Stimulated activated CD8-positive, alpha-beta memory T cell treated with anti-CD3 and anti-CD28 coated beads, Interleukin-15, amount 100 ng/mL, for 24 hours (primary cell): Measurements from ENCODE around the gene ZNF592.
"Not testable (repeated sequence)": the region's sequence is repeated elsewhere in the genome, so short reads cannot be mapped to it uniquely, and the experiment has no call there.

Source experiments
- DNase-seq: peaks from one replicate; pipeline ENCODE4 v3.0.0-alpha.2; 2020; ENCODE audit warnings: low read depth

ZNF592 gene

DNA sequence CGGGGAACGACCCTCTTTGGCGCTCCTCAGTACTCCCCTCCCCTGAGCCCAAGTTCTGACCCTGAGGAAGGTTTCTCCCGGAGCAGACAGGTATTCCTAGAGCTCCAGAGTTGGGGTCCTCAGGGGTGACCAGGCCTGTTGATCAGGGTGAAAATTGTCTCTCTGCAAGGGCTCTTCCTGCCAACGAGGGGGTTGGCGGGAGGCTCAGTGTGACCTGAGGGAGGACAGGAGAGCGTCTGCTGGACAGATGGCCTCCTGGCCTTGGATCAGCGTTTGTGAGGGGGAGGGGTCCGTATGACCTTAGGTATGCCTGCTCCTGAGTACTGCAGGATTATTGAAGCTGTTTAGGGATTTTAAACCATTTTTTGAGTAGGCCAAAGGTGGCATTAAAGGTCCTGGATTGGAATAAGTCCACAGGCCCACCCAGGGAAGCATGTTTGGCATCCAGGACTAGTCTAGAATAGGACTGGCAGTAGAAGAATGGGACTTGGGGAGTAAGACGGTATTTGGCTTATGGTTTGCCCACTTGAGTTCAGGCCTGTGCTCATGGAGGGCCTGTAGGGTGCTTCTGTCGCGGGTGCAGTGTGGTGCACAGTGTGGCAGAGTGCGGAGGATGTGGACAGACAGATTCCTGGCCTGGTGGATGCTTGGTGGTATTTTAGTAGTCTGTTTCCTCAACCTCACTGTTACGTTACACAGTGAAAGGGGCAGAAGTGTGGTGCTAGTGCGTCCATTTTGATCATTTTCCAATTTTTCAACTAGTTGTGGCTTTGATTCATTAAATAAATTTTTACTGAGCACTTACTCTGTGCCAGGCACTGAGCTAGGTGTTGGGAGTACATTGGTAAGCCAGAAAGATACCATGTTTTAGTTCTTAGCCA, 959 bp downstream of the ZNF592 start:
- no peak for DNase-seq

GRCh38 chr15:84750583-84751092, 2.2 kb downstream of the ZNF592 start:
- no peak for DNase-seq

DNA sequence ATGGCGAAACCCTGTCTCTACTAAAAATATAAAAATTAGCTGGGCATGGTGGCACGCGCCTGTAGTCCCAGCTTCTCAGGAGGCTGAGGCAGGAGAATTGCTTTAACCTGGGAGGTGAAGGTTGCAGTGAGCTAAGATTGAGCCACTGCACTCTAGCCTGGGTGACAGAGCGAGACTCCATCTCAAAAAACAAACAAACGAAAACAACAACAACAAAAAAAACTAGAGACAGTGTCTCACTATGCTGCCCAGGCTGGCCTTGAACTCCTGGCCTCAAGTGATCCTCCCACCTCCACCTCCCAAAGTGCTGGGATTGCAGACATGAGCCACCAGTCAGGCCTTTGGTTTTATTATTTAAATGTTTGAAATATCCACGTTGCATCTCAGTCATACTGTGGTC, 3.3 kb downstream of the ZNF592 start:
- not testable (repeated sequence) for DNase-seq

DNA sequence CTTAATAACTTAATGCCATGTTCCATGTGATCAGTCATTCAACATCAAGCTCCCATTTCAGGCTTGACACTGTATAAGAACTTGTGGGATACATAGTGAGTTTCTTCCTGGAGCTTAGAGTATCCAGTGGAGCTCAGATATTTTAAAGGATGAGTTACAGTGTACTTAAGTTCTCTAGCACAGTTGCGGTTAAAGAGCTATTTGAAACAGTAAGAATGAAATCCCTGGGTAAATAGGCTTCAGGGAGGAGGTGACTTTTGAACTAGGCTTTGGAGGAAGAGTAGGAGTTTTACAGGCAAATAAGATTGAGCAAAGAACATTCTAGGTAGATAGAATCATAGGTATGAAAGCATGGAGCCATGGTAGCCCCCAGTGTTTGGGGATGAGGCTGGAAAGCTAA, 3.8 kb downstream of the ZNF592 start:
- DNase-seq, result no peak

DNA sequence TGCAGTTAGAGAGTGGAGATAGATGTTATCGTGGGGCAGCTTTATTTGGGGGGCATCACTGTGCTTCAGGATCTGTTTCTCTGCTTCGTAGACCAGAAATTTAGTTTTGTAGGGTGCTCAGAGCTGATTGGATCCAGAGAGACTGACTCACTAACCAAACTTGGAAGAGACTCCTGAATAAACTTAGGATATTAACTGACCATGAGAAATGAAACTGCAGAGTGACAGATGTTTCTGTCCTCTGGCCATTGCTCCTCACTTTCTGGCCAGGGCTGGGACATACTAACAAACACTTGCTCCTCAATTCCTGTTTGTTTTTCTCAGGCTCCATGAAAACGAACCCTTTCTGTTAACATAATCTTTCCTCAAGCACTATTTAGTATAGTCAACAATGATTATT, 4.3 kb downstream of the ZNF592 start:
- no peak for DNase-seq

DNA sequence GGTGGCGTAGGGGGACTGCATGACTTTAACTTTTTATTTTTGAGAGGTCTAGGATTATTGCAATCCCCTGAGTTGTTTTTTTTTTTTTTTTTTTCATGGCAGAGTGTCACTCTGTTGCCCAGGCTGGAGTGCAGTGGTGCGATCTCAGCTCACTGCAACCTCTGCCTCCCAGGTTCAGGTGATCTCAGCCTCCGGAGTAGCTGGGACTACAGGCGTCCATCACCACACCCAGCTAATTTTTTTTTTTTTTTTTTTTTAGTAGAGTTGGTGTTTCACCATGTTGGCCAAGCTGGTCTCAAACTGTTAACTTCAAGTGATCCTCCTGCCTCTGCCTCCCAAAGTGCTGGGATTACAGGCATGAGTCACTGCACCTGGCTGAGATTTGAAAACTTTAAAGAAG, 6.5 kb downstream of the ZNF592 start:
- not testable (repeated sequence) for DNase-seq

DNA sequence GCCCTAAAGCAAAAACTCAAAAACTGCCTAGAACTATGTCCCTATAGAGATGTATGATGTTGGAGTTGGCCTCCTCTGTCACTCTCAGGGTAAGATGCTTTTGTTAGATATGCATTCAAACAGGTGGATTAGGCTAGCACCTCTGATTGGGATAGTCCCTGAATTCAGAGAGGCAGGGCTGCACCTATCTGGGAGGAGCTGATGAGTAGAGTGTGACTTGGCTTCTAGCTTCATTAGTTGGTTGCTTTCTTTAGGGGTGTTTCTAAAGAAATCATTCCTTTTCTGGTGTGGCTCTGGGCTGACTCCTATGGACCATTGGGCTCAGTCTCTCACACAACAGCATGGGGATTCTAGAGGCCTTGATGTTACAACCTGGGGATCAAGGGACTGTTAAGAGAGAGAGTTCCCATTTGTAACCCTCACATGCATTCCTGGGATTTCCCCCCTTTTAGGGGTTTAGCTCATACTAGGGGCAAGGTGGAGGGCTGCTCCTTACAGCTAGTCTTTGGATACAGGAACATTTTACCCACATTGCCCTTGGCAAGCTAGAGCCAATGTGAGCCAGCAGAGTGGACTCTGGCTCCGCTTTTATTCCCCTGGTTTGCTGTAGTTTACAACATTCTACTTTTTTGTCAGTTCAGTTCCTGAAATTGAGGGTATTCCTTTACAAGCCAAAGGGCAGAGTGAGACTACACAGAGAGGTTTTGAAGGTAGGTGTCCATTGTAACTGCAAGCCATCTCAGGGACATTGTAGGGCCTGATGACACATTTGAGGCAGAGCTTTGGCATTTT, 7.5 kb downstream of the ZNF592 start:
- no peak for DNase-seq

- no peak for DNase-seq
Observed at GRCh38 chr15:84759018-84759417, 10.6 kb downstream of the ZNF592 start.

GRCh38 chr15:84760219-84760618, 11.8 kb downstream of the ZNF592 start:
- DNase-seq, result no peak

DNA sequence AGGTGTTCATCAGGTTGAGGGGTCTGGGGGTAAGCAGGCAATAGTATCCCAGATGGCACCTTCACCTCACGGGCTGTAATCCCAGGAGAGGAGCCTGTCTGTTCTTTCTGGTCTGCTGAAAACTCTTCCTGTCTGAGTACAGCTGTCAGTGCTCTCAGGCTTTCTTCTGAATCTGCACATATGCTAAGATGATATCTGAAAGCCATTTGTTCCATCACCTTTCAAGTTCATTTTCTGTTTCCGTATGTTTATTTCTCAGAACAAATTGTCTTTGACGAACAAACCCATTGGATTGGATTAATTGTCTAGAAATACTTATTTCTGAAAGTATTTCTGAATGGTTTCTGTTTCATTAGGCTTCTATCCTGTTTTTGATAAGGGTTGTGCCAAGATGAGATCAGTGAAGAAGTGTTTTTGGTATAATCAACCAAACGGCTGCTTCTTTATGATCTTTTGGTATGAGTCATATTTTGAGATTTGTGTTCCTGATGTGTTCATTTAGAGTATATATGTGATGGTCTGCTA, 13.3 kb downstream of the ZNF592 start:
- no peak for DNase-seq

DNA sequence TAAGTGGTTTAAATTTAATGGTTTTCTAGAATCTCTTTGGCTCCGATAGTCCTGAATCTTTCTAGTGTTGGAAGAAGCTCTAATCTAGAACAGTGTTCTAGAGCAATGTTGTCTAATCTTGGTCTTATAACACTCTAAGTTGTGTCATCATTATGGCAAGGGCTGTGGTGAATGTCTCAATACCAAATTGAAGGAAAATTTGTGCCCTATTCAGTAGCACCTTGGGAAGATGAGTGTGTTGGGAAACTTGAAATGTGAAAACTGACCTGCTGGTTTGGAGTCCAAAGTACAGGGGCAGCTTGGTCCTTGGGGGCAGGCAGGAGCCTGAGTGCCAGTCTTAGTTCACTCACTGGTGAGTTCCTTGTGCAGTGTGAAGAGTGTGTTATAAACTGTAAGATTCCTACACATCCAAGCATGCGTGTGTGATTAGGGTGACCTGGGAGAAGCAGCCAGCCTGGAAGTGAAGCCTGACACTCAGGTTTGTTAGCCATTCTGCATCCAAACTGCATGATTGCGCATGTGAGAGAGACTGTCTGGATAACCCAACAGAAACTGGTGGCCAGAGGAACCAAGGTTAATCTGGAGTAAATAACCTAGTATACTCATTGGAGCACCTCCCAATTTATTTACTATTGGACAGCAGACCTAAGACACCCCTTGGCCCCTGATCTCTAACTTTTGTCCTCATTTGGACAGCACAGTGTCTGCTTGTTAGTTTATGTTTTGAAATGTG, 14.6 kb downstream of the ZNF592 start:
- no peak for DNase-seq

DNA sequence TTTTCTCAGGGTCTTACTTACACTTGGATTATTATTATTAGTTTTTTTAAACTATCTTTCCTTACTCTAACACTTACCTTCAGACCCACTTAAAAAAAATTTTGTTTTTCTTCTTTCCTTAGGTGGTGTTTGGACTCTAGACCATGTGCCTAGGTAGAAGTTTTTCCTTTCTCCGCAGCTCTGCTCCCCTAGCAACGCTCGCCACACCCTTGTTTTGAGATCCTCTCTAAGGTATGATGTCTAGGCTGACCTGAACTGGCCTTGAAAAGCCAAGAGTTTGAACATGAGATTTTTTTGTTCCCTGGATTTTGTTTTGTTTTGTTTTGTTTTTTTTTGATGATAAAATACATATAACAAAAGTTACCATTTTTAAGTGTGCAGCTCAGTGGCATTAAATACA, 16.2 kb downstream of the ZNF592 start:
- no peak for DNase-seq

GRCh38 chr15:84764989-84765388, 16.6 kb downstream of the ZNF592 start:
- no peak for DNase-seq

DNA sequence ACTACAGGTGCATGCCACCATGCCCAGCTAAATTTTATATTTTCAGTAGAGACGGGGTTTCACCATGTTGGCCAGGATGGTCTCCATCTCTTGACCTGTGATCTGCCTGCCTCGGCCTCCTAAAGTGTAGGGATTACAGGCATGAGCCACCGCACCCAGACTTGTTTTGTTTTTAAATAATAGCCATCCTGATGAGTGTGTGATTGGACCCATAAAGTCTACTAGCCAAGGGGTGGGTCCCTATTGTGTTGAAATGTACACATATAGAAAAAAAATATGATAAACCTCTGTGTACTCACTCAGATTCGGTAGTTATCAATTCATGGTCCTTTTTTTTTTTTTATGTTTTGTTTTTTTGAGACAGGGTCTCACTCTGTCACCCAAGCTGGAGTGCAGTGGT, 17.3 kb downstream of the ZNF592 start:
- DNase-seq, result no peak

- DNase-seq, result no peak
Observed at GRCh38 chr15:84766461-84767035, 18.2 kb downstream of the ZNF592 start.

DNA sequence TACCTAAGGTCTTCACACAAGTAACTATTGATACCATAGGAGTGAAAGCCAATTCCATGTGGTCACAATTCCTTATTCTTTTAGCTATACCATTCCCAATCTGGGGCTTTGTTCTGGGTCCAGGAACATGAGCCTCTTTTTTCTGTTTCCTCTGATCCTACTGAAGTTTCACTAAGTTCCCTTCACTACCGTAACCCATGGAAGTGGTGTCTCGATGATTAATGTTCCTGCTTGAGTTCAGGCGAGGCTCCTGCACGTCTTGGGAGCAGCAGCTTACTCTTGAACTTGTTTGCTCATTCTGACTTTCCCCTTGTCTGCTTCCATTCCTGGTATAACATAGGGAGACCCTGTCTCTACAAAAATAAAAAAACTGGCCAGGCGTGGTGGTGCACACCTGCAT, 23.6 kb downstream of the ZNF592 start:
- no peak for DNase-seq

- no peak for DNase-seq
Observed at GRCh38 chr15:84772467-84772866, 24.1 kb downstream of the ZNF592 start.

GRCh38 chr15:84773716-84774115, 25.3 kb downstream of the ZNF592 start:
- DNase-seq, result no peak

GRCh38 chr15:84775867-84776449, 27.6 kb downstream of the ZNF592 start:
- no peak for DNase-seq

DNA sequence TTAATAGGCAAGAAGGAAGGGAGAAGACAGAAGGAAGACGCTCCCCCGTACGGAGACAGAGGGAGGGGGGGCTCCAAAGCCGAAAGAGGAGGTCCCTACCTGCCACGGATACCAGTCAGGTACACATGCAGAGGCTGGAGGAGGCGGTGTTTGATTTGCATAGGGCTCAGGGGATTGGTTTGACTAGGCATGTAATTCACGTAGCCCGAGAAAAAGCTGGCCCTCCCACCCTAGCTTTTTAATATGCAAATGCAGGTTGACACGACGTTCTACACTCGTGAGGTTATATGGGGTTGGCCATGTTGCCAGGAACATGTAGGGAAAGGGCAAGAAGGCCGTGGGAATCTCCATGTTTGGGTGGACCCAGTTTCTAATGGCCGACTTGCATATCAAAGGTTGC, 29.8 kb downstream of the ZNF592 start:
- no peak for DNase-seq

DNA sequence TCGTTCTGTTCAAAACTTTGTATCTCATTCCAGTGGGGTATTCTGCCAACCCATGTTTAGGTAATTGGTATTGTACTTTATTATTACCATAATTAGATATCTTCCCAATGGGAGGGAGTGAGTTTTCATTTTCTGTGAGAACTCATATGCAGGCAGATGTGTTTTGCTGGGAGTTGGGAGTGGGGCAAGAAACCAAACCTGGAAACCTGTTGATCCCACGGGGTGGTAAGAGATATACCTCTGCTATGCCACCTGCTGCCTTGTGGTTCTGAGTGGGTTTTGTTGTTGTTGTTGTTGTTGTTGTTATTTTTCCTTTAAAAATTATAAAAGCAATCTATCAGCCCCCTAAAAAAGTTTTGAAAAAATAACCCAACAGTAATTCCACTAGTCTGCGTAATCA, 32.1 kb downstream of the ZNF592 start:
- DNase-seq, result no peak
